Measurements from ENCODE around the gene RTN3. TPM values are rescaled to one million over a fixed set of nuclear protein-coding genes. Genes with fewer than 3 reads are reported as not detected.
"Not testable (repeated sequence)": the region's sequence is repeated elsewhere in the genome, so short reads cannot be mapped to it uniquely, and the experiment has no call there.

Gene RTN3
- polyA plus RNA-seq, 2 donors: 45.2 to 46.3 TPM

GRCh38 chr11:63767267-63767564 is 85.9 kb downstream of the RTN3 start:
- Histone ChIP-seq H3K27me3 (ENCODE audit: control insufficient read depth in 1 of 2, insufficient read depth in 2 of 2, low read length in 2 of 2) (no peaks in the 10 kb centered on the region), H3K9me3 (ENCODE audit: control insufficient read depth in 2 of 2, insufficient read depth in 1 of 2, low read depth in 1 of 2, low read length in 1 of 2) (no peaks in the 10 kb centered on the region), H3K4me1 (ENCODE audit: control insufficient read depth in 2 of 2, insufficient read depth in 2 of 2, low read length in 1 of 2) (peaks cover 2 to 4% of the 10 kb centered on the region in 2 donors), H3K4me3 (ENCODE audit: low read depth in 1 of 2, low read length in 2 of 2) (peak overlapping the region; percentile 64 to 85), H3K36me3 (ENCODE audit: control insufficient read depth in 2 of 2, insufficient read depth in 2 of 2, low read length in 1 of 2) (peaks cover 0 to 3% of the 10 kb centered on the region in 2 donors), H3K27ac (ENCODE audit: low read depth in 2 of 2, low read length in 1 of 2) (peak overlapping the region in 1 of 2 donors; percentile 35)
- WGBS, 2 donors: 13 to 14% methylated on average over 4 of the region's 4 CpGs

DNA sequence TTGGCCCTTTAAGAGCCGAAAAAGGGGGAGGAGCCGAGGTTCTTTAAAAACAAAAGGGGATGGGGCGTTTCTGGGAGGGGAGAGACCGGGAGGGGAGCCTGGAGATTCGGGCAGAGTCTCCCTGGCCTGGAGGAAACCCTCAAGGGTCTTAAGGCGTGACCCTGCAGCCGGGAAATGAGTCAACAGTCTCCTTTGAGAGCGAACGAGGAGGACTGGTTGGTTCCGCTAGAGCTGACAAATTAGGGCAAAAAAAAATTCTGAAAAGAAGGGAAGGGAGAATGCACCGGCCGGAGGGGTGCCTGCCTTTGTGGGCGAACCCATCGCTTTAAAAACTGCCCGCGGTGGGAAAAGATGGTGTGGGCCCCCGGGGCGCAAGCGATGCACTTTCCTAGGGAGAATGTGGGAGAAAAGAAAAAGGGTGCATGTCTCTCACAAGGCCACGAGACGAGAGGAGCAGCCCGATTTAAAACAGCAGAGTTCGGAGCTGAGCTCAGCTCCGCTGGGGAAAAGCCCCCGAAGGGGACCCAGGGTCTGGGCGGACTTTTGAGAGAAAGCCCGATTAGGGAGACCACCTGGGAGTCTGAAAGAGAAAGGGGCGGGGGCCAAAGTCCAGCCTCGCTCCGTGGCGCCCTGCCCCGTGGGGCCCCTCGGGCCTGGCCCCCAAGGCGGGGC is 86.4 kb downstream of the RTN3 start:
- WGBS, 2 donors: 0 to 1% methylated on average over 27 to 34 of the region's 34 CpGs
- Histone ChIP-seq H3K4me1 (ENCODE audit: control insufficient read depth in 2 of 2, insufficient read depth in 2 of 2, low read length in 1 of 2) (peaks cover 2 to 4% of the 10 kb centered on the region in 2 donors), H3K27me3 (ENCODE audit: control insufficient read depth in 1 of 2, insufficient read depth in 2 of 2, low read length in 2 of 2) (no peaks in the 10 kb centered on the region), H3K36me3 (ENCODE audit: control insufficient read depth in 2 of 2, insufficient read depth in 2 of 2, low read length in 1 of 2) (peaks cover 0 to 3% of the 10 kb centered on the region in 2 donors), H3K9me3 (ENCODE audit: control insufficient read depth in 2 of 2, insufficient read depth in 1 of 2, low read depth in 1 of 2, low read length in 1 of 2) (no peaks in the 10 kb centered on the region), H3K27ac (ENCODE audit: low read depth in 2 of 2, low read length in 1 of 2) (peak overlapping the region; percentile 15 to 78), H3K4me3 (ENCODE audit: low read depth in 1 of 2, low read length in 2 of 2) (peak overlapping the region; percentile 64 to 85)

- peak within 1 kb of the TSS; percentile 52 to 78 for H3K27ac ChIP-seq (ENCODE audit: low read depth in 2 of 2, low read length in 1 of 2)
- H3K27me3 ChIP-seq (ENCODE audit: control insufficient read depth in 1 of 2, insufficient read depth in 2 of 2, low read length in 2 of 2): no peaks in the 10 kb centered on the region
- no peaks in the 10 kb centered on the region for H3K9me3 ChIP-seq (ENCODE audit: control insufficient read depth in 2 of 2, insufficient read depth in 1 of 2, low read depth in 1 of 2, low read length in 1 of 2)
- H3K36me3 ChIP-seq (ENCODE audit: control insufficient read depth in 2 of 2, insufficient read depth in 2 of 2, low read length in 1 of 2): peaks cover 0 to under 1% of the 10 kb centered on the region in 2 donors
- peaks cover 1 to 2% of the 10 kb centered on the region in 2 donors for H3K4me1 ChIP-seq (ENCODE audit: control insufficient read depth in 2 of 2, insufficient read depth in 2 of 2, low read length in 1 of 2)
- 1% methylated on average over 76 to 113 of the region's 113 CpGs for WGBS, 2 donors
- peak within 1 kb of the TSS; percentile 64 to 85 for H3K4me3 ChIP-seq (ENCODE audit: low read depth in 1 of 2, low read length in 2 of 2)
Measured at GRCh38 chr11:63768237-63769041, 87.1 kb downstream of the RTN3 start, which contains the start of gene ZFTA. ZFTA (minus strand) TSS chr11:63768775; CDS start chr11:63768622, 153 bp downstream.

DNA sequence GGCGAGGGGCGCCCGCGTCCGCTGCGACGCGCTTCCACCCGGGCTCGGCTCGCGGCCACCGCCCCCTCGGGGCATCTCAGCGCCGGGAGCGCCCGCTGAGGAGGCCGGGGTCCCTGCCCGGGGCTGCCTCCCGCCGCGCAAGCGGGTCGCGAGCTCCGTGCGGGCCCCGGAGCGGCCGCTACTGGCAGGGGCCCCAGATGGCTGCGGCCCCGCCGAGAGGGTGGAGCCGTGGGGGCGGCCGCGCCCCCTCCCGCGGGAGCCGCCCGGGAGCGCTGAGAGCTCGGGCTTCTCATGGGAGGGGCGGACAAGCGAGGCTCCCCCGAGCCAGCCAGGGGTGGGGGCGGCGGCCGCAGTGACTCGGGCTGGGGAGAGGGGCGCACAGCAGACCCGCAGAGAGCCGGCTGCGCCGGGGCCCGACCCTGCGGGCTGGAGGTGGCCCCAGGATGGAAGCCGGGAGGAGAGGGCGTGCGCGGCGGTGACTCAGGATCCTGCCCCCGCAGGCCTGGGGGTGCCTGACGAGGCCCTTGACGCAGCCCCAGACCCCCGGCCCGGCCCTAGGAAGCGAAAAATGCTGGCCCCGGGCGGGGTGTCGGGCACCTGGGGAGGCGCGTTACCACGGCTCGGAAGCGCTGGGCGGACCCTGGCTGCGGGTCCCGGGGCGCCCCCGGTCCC is 87.9 kb downstream of the RTN3 start:
- no peaks in the 10 kb centered on the region for H3K36me3 ChIP-seq (ENCODE audit: control insufficient read depth in 2 of 2, insufficient read depth in 2 of 2, low read length in 1 of 2)
- H3K27me3 ChIP-seq (ENCODE audit: control insufficient read depth in 1 of 2, insufficient read depth in 2 of 2, low read length in 2 of 2): no peaks in the 10 kb centered on the region
- WGBS, 2 donors: 0 to 1% methylated on average over 51 to 82 of the region's 82 CpGs
- peaks cover 0 to 2% of the 10 kb centered on the region in 2 donors for H3K4me1 ChIP-seq (ENCODE audit: control insufficient read depth in 2 of 2, insufficient read depth in 2 of 2, low read length in 1 of 2)
- no peaks in the 10 kb centered on the region for H3K9me3 ChIP-seq (ENCODE audit: control insufficient read depth in 2 of 2, insufficient read depth in 1 of 2, low read depth in 1 of 2, low read length in 1 of 2)
- peak overlapping the region; percentile 63 to 85 for H3K4me3 ChIP-seq (ENCODE audit: low read depth in 1 of 2, low read length in 2 of 2)
- H3K27ac ChIP-seq (ENCODE audit: low read depth in 2 of 2, low read length in 1 of 2): peak overlapping the region in 1 of 2 donors; percentile 8

- H3K27ac ChIP-seq (ENCODE audit: low read depth in 2 of 2, low read length in 1 of 2): peak overlapping the region; percentile 7 to 8
- no peaks in the 10 kb centered on the region for H3K27me3 ChIP-seq (ENCODE audit: control insufficient read depth in 1 of 2, insufficient read depth in 2 of 2, low read length in 2 of 2)
- 25 to 27% methylated on average over 35 of the region's 35 CpGs for WGBS, 2 donors
Measured at GRCh38 chr11:63769714-63770455, 88.6 kb downstream of the RTN3 start.

DNA sequence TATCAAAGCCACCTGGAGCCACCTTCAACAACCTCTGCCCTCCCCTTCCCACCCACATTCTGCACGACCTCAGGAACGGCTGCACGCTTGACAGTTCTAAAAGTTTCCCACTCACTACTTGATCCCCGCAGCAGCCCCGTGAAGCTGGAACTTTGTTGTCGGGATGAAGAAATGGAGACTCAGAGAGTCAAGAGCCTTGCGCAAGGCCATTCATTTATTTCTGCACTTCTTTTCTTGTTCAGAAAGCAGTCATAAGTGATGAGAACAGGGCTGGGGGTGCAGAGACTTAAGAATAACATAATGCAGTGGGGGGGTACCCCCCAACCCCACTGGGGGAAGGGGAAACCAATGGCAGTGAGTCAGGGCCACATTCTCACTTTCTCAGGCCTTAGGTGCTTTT is 89.5 kb downstream of the RTN3 start:
- Histone ChIP-seq H3K4me1 (ENCODE audit: control insufficient read depth in 2 of 2, insufficient read depth in 2 of 2, low read length in 1 of 2) (peaks cover 0 to 2% of the 10 kb centered on the region in 2 donors), H3K27ac (ENCODE audit: low read depth in 2 of 2, low read length in 1 of 2) (no peak overlapping the region), H3K36me3 (ENCODE audit: control insufficient read depth in 2 of 2, insufficient read depth in 2 of 2, low read length in 1 of 2) (no peaks in the 10 kb centered on the region), H3K4me3 (ENCODE audit: low read depth in 1 of 2, low read length in 2 of 2) (no peak overlapping the region), H3K27me3 (ENCODE audit: control insufficient read depth in 1 of 2, insufficient read depth in 2 of 2, low read length in 2 of 2) (no peaks in the 10 kb centered on the region), H3K9me3 (ENCODE audit: control insufficient read depth in 2 of 2, insufficient read depth in 1 of 2, low read depth in 1 of 2, low read length in 1 of 2) (no peaks in the 10 kb centered on the region)
- 86 to 87% methylated on average over 7 of the region's 7 CpGs for WGBS, 2 donors

More at GRCh38 chr11:63769714-63770455, 88.6 kb downstream of the RTN3 start:
- Histone ChIP-seq H3K9me3 (ENCODE audit: control insufficient read depth in 2 of 2, insufficient read depth in 1 of 2, low read depth in 1 of 2, low read length in 1 of 2) (no peaks in the 10 kb centered on the region), H3K4me3 (ENCODE audit: low read depth in 1 of 2, low read length in 2 of 2) (peak overlapping the region; percentile 63 to 85), H3K4me1 (ENCODE audit: control insufficient read depth in 2 of 2, insufficient read depth in 2 of 2, low read length in 1 of 2) (peaks cover 0 to 2% of the 10 kb centered on the region in 2 donors), H3K36me3 (ENCODE audit: control insufficient read depth in 2 of 2, insufficient read depth in 2 of 2, low read length in 1 of 2) (no peaks in the 10 kb centered on the region)

DNA sequence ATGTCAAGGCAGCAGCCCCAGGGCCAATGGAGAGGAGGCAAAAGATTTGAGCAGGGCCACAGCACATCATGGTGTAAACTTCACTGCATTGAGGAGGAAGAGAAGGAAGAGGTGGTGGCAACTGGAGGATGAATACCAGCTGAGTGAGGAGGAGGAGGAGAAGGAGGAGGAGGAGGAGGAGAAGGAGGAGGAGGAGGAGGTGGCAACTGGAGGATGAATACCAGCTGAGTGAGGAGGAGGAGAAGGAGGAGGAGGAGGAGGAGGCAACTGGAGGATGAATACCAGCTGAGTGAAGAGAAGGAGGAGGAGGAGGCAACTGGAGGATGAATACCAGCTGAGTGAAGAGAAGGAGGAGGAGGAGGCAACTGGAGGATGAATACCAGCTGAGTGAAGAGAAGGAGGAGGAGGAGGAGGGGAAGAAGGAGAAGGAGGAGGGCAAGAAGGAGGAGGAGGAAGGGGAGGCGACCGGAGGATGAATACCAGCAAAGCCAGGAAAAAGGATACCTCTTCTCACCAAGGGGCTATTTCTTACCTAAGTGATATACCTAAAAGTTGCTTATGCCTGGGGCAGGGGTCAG is 90.5 kb downstream of the RTN3 start:
- 89 to 90% methylated on average over 2 of the region's 2 CpGs for whole genome bisulfite sequencing, 2 donors
- H3K4me3 ChIP-seq (ENCODE audit: low read depth in 1 of 2, low read length in 2 of 2): not testable (repeated sequence)

GRCh38 chr11:63775191-63775590 is 93.9 kb downstream of the RTN3 start:
- Histone ChIP-seq H3K4me3 (ENCODE audit: low read depth in 1 of 2, low read length in 2 of 2) (no peak overlapping the region), H3K27ac (ENCODE audit: low read depth in 2 of 2, low read length in 1 of 2) (no peak overlapping the region), H3K27me3 (ENCODE audit: control insufficient read depth in 1 of 2, insufficient read depth in 2 of 2, low read length in 2 of 2) (no peaks in the 10 kb centered on the region), H3K9me3 (ENCODE audit: control insufficient read depth in 2 of 2, insufficient read depth in 1 of 2, low read depth in 1 of 2, low read length in 1 of 2) (no peaks in the 10 kb centered on the region), H3K36me3 (ENCODE audit: control insufficient read depth in 2 of 2, insufficient read depth in 2 of 2, low read length in 1 of 2) (no peaks in the 10 kb centered on the region), H3K4me1 (ENCODE audit: control insufficient read depth in 2 of 2, insufficient read depth in 2 of 2, low read length in 1 of 2) (no peaks in the 10 kb centered on the region)
- 65 to 70% methylated on average over 3 of the region's 3 CpGs for WGBS, 2 donors

More for the DNA sequence above, 90.5 kb downstream of the RTN3 start:
- H3K4me1 ChIP-seq (ENCODE audit: control insufficient read depth in 2 of 2, insufficient read depth in 2 of 2, low read length in 1 of 2); H3K27me3 ChIP-seq (ENCODE audit: control insufficient read depth in 1 of 2, insufficient read depth in 2 of 2, low read length in 2 of 2); H3K27ac ChIP-seq (ENCODE audit: low read depth in 2 of 2, low read length in 1 of 2); H3K36me3 ChIP-seq (ENCODE audit: control insufficient read depth in 2 of 2, insufficient read depth in 2 of 2, low read length in 1 of 2); H3K9me3 ChIP-seq (ENCODE audit: control insufficient read depth in 2 of 2, insufficient read depth in 1 of 2, low read depth in 1 of 2, low read length in 1 of 2): not testable (repeated sequence)

DNA sequence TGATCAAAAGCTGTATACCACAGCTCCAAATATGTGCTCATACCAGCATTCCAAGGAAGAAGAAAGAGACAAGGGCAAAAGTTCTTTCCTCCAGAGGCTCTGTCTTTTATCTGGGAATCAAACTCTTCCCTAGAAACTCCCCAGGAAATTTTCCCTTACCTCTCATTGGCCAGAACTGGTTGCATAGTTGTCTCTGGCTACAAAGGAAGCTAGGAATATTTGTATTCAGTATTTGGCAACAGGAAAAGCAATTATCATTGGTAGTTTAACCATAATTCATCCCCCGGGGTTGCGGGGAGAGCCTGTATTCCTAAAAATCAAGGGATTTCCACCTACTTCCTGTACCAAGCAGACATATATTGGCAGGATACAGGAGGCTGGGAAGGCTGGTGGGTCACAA is 97.7 kb downstream of the RTN3 start:
- 62 to 65% methylated on average over 2 of the region's 2 CpGs for WGBS, 2 donors
- H3K4me1 ChIP-seq (ENCODE audit: control insufficient read depth in 2 of 2, insufficient read depth in 2 of 2, low read length in 1 of 2): no peaks in the 10 kb centered on the region

More for the DNA sequence above, 97.7 kb downstream of the RTN3 start:
- Histone ChIP-seq H3K9me3 (ENCODE audit: control insufficient read depth in 2 of 2, insufficient read depth in 1 of 2, low read depth in 1 of 2, low read length in 1 of 2) (no peaks in the 10 kb centered on the region), H3K4me3 (ENCODE audit: low read depth in 1 of 2, low read length in 2 of 2) (no peak overlapping the region), H3K27me3 (ENCODE audit: control insufficient read depth in 1 of 2, insufficient read depth in 2 of 2, low read length in 2 of 2) (no peaks in the 10 kb centered on the region), H3K36me3 (ENCODE audit: control insufficient read depth in 2 of 2, insufficient read depth in 2 of 2, low read length in 1 of 2) (no peaks in the 10 kb centered on the region), H3K27ac (ENCODE audit: low read depth in 2 of 2, low read length in 1 of 2) (no peak overlapping the region)
